ENCODE results near the gene PRDM2. TPM values are rescaled to one million over a fixed set of nuclear protein-coding genes. Genes with fewer than 3 reads are reported as not detected.

Gene PRDM2
- total RNA-seq, 1 donor from 2014 or later: 13.9 TPM

DNA sequence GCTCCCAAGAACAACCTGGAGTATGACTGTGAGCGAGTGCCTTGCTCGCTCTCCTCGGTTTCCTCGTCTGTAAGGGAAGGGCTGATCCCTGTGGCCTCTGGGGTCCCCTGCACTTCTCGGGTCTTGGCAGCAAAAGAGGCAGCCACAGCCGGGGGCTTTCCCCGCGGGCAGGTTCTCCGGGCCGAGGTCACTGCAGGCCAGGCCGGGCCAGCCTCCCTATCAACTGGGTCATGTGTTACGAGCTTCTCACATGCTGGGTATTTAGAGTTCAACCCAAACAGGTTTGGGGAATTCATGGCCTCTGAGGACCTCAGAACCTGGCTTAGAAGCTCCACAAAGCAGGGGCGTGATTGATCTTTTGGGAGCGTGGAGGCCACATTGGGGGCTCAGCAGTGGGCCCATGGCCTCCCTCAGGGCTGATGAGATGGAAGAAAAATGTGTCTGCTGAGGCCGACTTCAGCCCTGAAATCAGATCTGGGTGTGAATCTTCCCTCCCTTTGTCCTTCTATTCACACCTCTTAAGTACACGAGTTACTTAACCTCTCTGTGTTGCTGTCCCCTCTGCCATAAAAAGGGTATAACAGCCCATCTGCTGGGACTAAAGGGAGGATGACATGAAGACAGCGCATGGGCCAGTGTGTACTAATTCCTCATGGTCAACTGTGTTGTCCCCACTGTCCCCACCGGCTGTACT, 103.7 kb downstream of the PRDM2 start:
- no peak for DNase-seq (ENCODE audit: low read depth)
- TF ChIP-seq, protein P1, sequence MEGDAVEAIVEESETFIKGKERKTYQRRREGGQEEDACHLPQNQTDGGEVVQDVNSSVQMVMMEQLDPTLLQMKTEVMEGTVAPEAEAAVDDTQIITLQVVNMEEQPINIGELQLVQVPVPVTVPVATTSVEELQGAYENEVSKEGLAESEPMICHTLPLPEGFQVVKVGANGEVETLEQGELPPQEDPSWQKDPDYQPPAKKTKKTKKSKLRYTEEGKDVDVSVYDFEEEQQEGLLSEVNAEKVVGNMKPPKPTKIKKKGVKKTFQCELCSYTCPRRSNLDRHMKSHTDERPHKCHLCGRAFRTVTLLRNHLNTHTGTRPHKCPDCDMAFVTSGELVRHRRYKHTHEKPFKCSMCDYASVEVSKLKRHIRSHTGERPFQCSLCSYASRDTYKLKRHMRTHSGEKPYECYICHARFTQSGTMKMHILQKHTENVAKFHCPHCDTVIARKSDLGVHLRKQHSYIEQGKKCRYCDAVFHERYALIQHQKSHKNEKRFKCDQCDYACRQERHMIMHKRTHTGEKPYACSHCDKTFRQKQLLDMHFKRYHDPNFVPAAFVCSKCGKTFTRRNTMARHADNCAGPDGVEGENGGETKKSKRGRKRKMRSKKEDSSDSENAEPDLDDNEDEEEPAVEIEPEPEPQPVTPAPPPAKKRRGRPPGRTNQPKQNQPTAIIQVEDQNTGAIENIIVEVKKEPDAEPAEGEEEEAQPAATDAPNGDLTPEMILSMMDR (IDR thresholded peaks at IDR 0.05; ENCODE audit: insufficient read depth, low read length, poor library complexity, severe bottlenecking): no peak

DNA sequence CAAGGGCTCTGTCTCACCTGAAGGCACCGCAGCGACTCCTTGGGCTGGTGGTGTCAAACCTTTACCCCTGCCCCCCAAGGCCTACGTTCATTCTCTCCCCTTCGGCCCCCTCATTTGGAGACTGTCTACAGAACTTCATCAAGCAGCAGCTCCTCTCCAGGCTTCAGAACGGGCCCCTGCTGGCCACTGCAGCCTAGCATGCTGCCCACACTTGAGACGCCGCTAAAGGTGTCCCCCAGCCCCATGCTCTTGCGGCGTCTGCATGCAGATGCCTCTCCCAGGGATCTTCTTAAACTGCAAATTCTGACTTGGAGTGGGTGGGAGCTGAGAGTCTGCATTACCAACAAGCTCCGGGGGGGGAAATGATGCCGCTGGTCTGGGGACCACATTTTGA, 104.2 kb downstream of the PRDM2 start:
- TF ChIP-seq, protein P1 (IDR thresholded peaks at IDR 0.05; ENCODE audit: insufficient read depth, low read length, poor library complexity, severe bottlenecking): no peak
- no peaks in the 10 kb centered on the region for H3K36me3 ChIP-seq (ENCODE audit: control insufficient read depth, insufficient read depth, low read length)
- DNase-seq (ENCODE audit: low read depth): no peak
- no peaks in the 10 kb centered on the region for H3K27me3 ChIP-seq (ENCODE audit: control insufficient read depth, insufficient read depth, low read length)
- H3K4me3 ChIP-seq (ENCODE audit: low read depth, low read length): no peak overlapping the region

More for the DNA sequence above, 103.7 kb downstream of the PRDM2 start:
- no peaks in the 10 kb centered on the region for H3K27me3 ChIP-seq (ENCODE audit: control insufficient read depth, insufficient read depth, low read length)
- H3K36me3 ChIP-seq (ENCODE audit: control insufficient read depth, insufficient read depth, low read length): no peaks in the 10 kb centered on the region
- no peak overlapping the region for H3K4me3 ChIP-seq (ENCODE audit: low read depth, low read length)

DNA sequence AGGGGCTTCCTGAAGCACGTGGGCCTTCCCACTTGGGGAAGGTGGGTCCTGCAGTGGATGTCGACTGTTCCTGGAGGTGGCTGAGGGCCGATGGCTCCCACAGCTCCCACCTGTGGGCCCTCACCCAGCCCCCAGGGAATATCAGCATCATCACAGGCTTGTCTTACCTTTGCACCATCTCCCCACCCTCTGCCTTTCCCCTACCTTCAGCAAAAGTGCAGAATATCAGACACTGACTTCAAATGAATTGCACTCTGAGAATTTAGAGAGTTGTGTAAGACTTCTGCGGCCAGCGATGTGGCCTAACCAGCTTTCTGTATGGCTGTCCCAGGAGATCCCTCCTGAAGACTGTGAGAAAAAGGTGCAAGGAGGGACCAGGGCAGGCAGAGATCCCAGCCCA, 105.4 kb downstream of the PRDM2 start:
- TF ChIP-seq, protein P1 (IDR thresholded peaks at IDR 0.05; ENCODE audit: insufficient read depth, low read length, poor library complexity, severe bottlenecking): no peak
- no peak overlapping the region for H3K4me3 ChIP-seq (ENCODE audit: low read depth, low read length)

DNA sequence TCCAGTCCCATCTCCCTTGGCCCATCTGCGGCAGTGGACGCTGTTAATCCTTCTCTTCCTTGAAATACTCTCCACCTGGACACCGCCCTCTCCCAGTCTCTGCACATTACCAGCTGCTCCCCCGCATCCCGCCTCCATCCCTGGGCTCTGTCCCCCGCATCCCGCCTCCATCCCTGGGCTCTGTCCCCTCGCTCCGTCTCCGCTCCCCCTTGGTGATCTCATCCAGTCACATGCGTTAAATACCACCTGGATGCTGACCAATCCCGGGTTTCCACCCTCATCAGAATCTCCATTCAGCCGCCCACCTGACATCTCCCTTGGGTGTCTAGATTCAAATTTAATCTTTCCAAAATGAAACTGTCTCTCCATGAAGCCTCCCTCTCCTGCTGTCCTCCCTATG, 106.1 kb downstream of the PRDM2 start:
- Histone ChIP-seq H3K36me3 (ENCODE audit: control insufficient read depth, insufficient read depth, low read length) (no peaks in the 10 kb centered on the region), H3K4me3 (ENCODE audit: low read depth, low read length) (no peak overlapping the region), H3K27me3 (ENCODE audit: control insufficient read depth, insufficient read depth, low read length) (no peaks in the 10 kb centered on the region)
- TF ChIP-seq, protein P1 (IDR thresholded peaks at IDR 0.05; ENCODE audit: insufficient read depth, low read length, poor library complexity, severe bottlenecking): no peak
- DNase-seq (ENCODE audit: low read depth): no peak

More for the DNA sequence above, 105.4 kb downstream of the PRDM2 start:
- no peaks in the 10 kb centered on the region for H3K27me3 ChIP-seq (ENCODE audit: control insufficient read depth, insufficient read depth, low read length)
- no peak for DNase-seq (ENCODE audit: low read depth)
- H3K36me3 ChIP-seq (ENCODE audit: control insufficient read depth, insufficient read depth, low read length): no peaks in the 10 kb centered on the region

DNA sequence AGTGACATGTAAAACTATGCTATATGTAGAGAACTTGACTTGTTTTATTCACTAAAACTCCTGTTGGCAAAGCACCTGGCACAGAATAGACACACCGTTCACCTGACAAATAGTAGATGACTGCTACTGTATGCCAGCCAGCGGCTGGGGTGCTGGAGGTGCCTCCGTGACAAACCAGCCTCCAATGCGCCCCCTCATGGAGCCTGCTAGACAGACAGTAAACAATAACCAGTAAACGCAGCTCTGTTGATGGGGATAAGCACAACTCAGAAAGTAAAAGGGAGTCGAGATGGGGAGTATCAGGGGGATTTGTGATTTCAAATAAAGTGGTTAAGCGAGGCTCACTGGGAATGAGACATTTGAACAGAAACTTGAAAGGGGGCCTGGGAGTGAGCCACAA, 107.2 kb downstream of the PRDM2 start:
- Histone ChIP-seq H3K4me3 (ENCODE audit: low read depth, low read length) (no peak overlapping the region), H3K36me3 (ENCODE audit: control insufficient read depth, insufficient read depth, low read length) (no peaks in the 10 kb centered on the region), H3K27me3 (ENCODE audit: control insufficient read depth, insufficient read depth, low read length) (no peaks in the 10 kb centered on the region)
- TF ChIP-seq, protein P1 (IDR thresholded peaks at IDR 0.05; ENCODE audit: insufficient read depth, low read length, poor library complexity, severe bottlenecking): peak; percentile 49
- DNase-seq (ENCODE audit: low read depth): no peak

DNA sequence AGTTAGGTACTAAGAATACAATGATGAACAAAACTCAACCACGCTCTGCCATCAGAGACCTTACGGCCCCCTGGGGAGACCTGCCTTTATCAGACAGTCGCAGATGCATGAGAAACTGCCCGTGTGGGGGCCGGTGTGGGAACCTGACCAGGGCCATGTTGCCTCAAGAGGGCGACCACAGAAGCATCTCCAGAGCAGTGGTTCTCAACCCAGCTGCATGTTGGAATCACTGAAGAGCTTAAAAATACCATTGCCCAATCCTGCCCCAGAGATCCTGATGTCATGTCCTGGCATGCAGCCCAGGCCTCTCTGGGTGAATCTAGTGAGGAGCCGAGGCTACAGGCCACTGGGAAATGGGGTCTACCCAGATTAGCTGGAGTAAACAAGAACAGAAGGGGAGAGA, 108.7 kb downstream of the PRDM2 start:
- no peak for DNase-seq (ENCODE audit: low read depth)
- H3K36me3 ChIP-seq (ENCODE audit: control insufficient read depth, insufficient read depth, low read length): no peaks in the 10 kb centered on the region
- no peak overlapping the region for H3K4me3 ChIP-seq (ENCODE audit: low read depth, low read length)
- no peaks in the 10 kb centered on the region for H3K27me3 ChIP-seq (ENCODE audit: control insufficient read depth, insufficient read depth, low read length)
- TF ChIP-seq, protein P1 (IDR thresholded peaks at IDR 0.05; ENCODE audit: insufficient read depth, low read length, poor library complexity, severe bottlenecking): no peak
